NCI-H1048 (cell line): ENCODE results near the gene CACNB4.
"Not testable (repeated sequence)": the region's sequence is repeated elsewhere in the genome, so short reads cannot be mapped to it uniquely, and the experiment has no call there.

ENCODE experiments used
- DNase-seq: peaks from one replicate; lab custom pipeline; 2025; lab: John Stamatoyannopoulos, UW

Gene CACNB4

GRCh38 chr2:151905963-151906632 is 192.7 kb downstream of the CACNB4 start:
- no peak for DNase-seq

- no peak for DNase-seq
Measured at GRCh38 chr2:151904807-151905206, 194.0 kb downstream of the CACNB4 start.

GRCh38 chr2:151904021-151904420 is 194.8 kb downstream of the CACNB4 start:
- no peak for DNase-seq

- DNase-seq: no peak
Measured at GRCh38 chr2:151902829-151903228, 196.0 kb downstream of the CACNB4 start.

GRCh38 chr2:151900331-151900730 is 198.5 kb downstream of the CACNB4 start:
- DNase-seq: no peak

GRCh38 chr2:151899156-151899555 is 199.7 kb downstream of the CACNB4 start:
- no peak for DNase-seq

GRCh38 chr2:151891566-151892194 is 207.2 kb downstream of the CACNB4 start:
- no peak for DNase-seq

GRCh38 chr2:151887164-151887563 is 211.7 kb downstream of the CACNB4 start:
- DNase-seq: no peak

- DNase-seq: no peak
Measured at GRCh38 chr2:151886241-151886640, 212.6 kb downstream of the CACNB4 start.

GRCh38 chr2:151882786-151883445 is 215.9 kb downstream of the CACNB4 start:
- no peak for DNase-seq

- DNase-seq: no peak
Measured at GRCh38 chr2:151881342-151881741, 217.5 kb downstream of the CACNB4 start.

- DNase-seq: no peak
Measured at GRCh38 chr2:151880586-151880985, 218.3 kb downstream of the CACNB4 start.

GRCh38 chr2:151878655-151879563 is 219.9 kb downstream of the CACNB4 start:
- no peak for DNase-seq

- no peak for DNase-seq
Measured at GRCh38 chr2:151878204-151878603, 220.6 kb downstream of the CACNB4 start.

- not testable (repeated sequence) for DNase-seq
Measured at GRCh38 chr2:151875631-151876030, 223.2 kb downstream of the CACNB4 start.

GRCh38 chr2:151872463-151872862 is 226.4 kb downstream of the CACNB4 start:
- no peak for DNase-seq

GRCh38 chr2:151869291-151869690 is 229.6 kb downstream of the CACNB4 start:
- DNase-seq: no peak

- no peak for DNase-seq
Measured at GRCh38 chr2:151862700-151863099, 236.1 kb downstream of the CACNB4 start.

- no peak for DNase-seq
Measured at GRCh38 chr2:151861174-151861573, 237.7 kb downstream of the CACNB4 start.

GRCh38 chr2:151860613-151861146 is 238.2 kb downstream of the CACNB4 start:
- no peak for DNase-seq

GRCh38 chr2:151860210-151860609 is 238.6 kb downstream of the CACNB4 start:
- no peak for DNase-seq

- no peak for DNase-seq
Measured at GRCh38 chr2:151857650-151858049, 241.2 kb downstream of the CACNB4 start.
